GM12892 (cell line): ENCODE measurements around the gene EFEMP2.

Experiments used
- POLR2A ChIP-seq: IDR thresholded peaks from 2 replicates; pipeline ENCODE4 v1.6.1; 2011; ENCODE audit warnings: low read depth, low read length, control low read depth
- POLR2AphosphoS5 ChIP-seq: IDR thresholded peaks from 2 replicates; pipeline ENCODE4 v1.6.1; 2011; ENCODE audit warnings: low read depth, low read length, control low read depth
- TAF1 ChIP-seq: IDR thresholded peaks from 2 replicates; pipeline ENCODE4 v1.6.1; 2011; ENCODE audit warnings: low read depth, mild to moderate bottlenecking, control low read depth, low read length, borderline replicate concordance

DNA sequence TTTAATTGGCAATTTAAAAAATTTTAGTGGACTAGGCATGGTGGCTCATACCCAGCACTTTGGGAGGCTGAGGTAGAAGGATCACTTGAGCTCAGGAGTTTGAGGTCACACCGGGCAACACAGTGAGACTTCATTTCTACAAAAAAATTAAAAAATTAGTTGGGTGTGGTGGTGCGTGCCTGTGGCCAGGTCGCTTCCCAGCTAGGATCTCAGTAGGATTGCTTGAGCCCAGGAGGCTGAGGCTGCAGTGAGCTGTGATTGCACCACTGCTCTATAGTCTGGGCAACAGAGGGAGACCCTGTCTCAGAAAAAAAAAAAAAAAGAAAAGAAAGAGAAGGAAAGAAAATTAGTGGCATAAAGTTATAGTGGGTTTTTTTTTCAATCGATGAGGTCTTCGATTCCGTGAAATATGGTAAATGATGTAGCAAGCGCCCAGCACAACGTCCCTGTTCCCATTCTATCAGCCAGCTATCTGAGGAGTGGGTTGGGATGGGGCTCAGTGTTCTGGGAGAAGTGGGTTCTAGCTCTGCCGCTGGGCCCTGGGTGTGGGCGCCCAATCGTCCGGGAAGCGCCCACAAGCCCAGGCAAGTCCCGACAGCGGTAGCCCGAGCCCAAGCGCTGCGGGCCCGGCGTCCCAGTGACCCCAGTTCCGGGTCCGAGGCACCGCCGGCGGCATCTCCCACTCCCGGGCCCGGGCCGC, 26.2 kb upstream of the EFEMP2 start:
- TF ChIP-seq TAF1, result no peak
- no peak for TF ChIP-seq POLR2A
- TF ChIP-seq POLR2AphosphoS5, result no peak
